Mesangial cell (primary cell): ENCODE data around the gene ZFR2. TPM values are rescaled to one million over a fixed set of nuclear protein-coding genes. Genes with fewer than 3 reads are reported as not detected.

Experiments
- total RNA-seq: library from RNA; depleted of rRNA; stranded (reverse); fragments of >200 nt; gene quantifications from 2 replicates; pipeline ENCODE4 v1.2.3, GENCODE V29; 2015

The ZFR2 gene
- total RNA-seq, result not detected in 2 replicates

DNA sequence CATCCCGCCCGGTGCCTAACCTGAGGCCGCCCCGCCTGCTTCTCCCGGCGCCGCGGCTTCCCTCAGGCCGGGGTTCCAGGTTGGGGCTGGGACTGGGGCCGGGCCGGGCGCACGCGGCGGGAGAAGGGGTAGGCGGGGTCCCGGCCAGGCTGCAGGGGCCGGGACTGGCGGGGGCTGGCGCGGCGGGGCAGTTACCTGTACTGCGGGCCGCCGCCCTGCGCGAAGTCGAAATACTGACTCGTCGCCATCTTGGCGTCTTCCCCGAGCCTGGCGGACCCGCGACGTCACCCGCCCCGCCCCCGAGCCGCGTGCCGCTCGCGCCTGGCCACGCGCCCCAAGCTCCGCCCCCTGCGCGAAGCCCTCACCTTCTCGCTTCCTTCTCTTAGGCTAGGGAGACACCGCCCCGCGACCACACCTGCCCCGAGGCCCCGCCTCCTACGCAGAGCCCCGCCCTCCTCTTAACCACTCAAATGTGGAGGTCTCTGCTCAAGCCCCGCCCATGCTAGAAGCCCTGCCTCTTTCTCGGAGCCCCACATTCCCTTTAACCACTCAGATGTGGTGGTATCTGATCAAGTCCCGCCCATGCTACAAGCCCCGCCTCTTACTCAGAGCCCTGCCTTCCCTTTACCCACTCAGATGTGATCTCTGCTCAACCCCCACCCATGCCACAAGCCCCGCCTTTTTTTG is at the start of gene ZFR2:
Gene ZFR2 (minus strand): TSS at position 269 of the 687 bp plus-strand sequence. CDS start 21 bp downstream, at position 248.

DNA sequence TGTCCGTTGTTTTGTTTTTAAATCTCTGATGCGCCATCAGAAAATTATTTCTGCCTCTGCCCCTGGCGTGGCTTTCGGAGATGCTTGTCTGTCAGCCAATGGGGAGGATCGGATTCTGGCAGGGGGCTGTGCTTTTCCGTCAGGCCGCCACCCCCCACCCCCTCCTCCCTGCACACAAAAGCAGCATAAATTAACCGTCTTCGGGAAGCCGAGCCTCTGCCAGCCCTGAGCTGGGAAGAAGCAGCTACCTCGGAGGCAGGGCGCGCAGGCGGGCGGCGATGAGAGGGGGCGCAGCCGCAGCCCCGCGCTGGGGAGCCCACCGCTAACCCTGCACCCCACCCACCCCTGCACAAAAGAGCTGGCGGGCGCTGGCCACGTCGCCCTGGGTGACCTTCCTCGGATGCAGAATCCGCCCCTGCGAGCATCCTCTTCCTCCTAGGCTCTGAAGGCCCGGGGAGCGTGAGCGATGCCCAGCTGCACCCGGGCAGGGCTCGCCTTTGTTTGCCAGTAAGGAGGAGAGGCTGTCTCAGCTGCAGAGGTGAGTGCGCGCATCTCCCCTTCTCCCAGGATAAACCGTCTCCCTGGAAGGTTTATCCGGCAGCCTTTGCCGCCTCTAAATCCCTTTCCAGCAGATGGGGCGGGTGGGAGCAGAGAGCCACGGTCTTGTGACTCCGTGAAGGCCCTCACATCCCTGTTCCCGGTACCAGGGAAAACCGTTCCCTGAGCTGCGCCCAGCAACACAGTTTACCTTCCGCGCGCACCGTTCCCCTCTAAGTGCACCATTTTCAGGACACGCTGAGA is 11.8 kb upstream of the ZFR2 start, which contains the start of gene ATCAY:
Gene ATCAY (plus strand): TSS at position 215 of the 801 bp plus-strand sequence. CDS start 5,083 bp downstream, outside the sequence.

GRCh38 chr19:3785938-3786824 is 82.7 kb downstream of the ZFR2 start, which contains the start of gene MATK:
MATK (minus strand) TSS chr19:3786381; CDS start chr19:3785135, 1,246 bp downstream.

GRCh38 chr19:3771906-3772455 is 96.9 kb downstream of the ZFR2 start, which contains the start of gene RAX2:
RAX2 (minus strand) TSS chr19:3772228; CDS start chr19:3771742, 486 bp downstream.

DNA sequence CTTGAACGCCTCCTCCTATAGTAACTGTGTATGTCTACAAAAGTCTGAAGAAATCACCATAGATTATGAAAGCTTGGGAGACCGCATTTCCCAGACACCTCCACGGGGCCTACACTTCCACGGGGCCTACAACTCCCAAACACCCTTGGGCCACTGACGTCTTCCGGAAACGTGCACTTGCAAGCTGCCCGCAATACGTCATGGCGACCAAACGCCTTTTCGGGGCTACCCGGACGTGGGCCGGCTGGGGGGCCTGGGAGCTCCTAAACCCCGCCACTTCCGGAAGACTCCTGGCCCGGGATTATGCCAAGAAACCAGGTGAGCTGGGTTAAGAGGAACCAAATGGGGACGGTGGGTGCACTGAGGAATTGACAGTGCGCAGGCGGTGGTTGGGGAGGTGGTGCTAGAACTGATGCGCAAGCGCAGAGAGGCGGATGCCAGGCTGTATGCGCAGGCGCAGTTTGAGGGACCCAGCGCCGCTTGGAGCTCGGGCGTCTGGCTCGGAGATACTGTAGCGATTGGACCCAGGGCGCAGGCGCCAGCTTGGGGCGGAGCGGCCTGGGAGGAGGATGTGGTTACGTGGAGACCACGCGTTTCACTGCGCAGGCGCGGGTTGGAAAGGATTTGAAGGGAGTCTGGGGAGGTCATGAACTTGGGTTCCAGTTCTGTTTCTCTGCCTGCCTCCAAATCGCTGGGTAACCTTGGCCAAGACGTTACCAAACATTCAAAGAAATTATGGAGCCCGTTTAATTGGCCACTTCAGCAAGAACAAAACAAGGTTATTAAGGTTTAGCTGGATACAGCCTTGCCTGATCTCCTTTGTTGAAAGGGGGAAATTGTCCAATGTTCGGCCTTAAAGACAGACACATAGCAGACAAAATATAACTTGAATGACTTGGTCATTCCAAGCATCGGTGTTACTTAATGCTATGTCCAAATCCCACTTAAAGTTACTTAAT is 106.1 kb downstream of the ZFR2 start, which contains the start of gene MRPL54:
Gene MRPL54 (plus strand): TSS at position 182 of the 959 bp plus-strand sequence. CDS start 19 bp downstream, at position 201.

DNA sequence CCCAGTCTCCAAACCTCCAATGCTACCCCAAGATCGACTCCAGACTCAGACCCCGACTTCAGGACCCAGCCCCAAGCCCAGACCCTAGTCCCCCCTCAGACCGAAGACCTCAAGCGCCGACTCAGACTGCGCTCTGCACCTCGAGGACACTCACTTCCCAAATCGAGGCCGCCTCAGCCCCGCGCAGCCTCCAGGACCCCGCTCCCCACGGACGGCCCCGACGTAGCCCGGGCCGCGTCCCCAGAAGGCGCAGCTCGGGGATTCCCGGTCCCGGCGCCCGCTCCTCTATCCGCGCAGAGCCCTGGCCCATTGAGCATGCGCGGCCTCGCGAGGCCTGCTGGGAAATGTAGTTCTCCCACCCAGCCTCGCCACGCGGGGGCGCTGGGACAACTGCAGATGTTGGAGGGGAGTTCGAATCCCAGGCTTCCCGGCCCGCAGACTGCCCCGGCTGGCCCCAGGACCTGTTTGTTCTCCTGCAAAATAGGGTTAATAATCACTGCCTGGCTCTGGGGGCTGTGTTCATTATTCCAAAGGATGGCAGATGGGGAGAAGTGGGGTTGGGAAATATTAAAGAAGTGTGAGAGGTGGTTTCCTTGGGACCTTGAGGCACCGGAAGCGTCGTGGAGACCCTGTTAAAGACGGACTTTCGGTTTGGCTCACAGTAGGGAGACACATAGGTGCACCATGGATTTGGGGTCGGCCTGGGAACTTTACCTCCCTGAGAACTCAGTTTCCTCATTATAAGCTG is 107.3 kb downstream of the ZFR2 start, which contains the start of gene APBA3:
Gene APBA3 (minus strand): TSS at position 311 of the 748 bp plus-strand sequence. CDS start 1,428 bp downstream, outside the sequence.

Other genes starting within 250 kb of the ZFR2 start
- 34.7 and 35.1 TPM in 2 replicates for gene CACTIN, start 242.2 kb downstream of the ZFR2 start, total RNA-seq
- gene PIP5K1C, start 168.6 kb downstream of the ZFR2 start, total RNA-seq, result 43.7 and 67.4 TPM in 2 replicates
- gene TJP3, start 160.7 kb downstream of the ZFR2 start, total RNA-seq, result 2.5 TPM in 1 of 2 replicates, not detected in the other
- gene APBA3, start 107.3 kb downstream of the ZFR2 start, total RNA-seq, result 26.7 and 35.7 TPM in 2 replicates
- 72.1 and 76.9 TPM in 2 replicates for gene MRPL54, start 106.4 kb downstream of the ZFR2 start, total RNA-seq
- not detected in 2 replicates for gene RAX2, start 96.8 kb downstream of the ZFR2 start, total RNA-seq
- 0.13 TPM in 1 of 2 replicates, not detected in the other for gene MATK, start 82.7 kb downstream of the ZFR2 start, total RNA-seq
- not detected in 2 replicates for gene ATCAY, start 11.6 kb upstream of the ZFR2 start, total RNA-seq
- not detected in 2 replicates for gene NMRK2, start 64.0 kb upstream of the ZFR2 start, total RNA-seq
- gene DAPK3, start 102.1 kb upstream of the ZFR2 start, total RNA-seq, result 106 and 115 TPM in 2 replicates
- 2,051 and 3,385 TPM in 2 replicates for gene EEF2, start 116.4 kb upstream of the ZFR2 start, total RNA-seq
- 26.2 and 29.9 TPM in 2 replicates for gene PIAS4, start 138.7 kb upstream of the ZFR2 start, total RNA-seq
- gene ZBTB7A, start 197.9 kb upstream of the ZFR2 start, total RNA-seq, result 23.8 and 36.9 TPM in 2 replicates